Mesothelial cell of epicardium (in vitro differentiated cells): ENCODE results near the gene KPNB1. TPM values are rescaled to one million over a fixed set of nuclear protein-coding genes. Genes with fewer than 3 reads are reported as not detected.

Experiments
- DNase-seq, 2 experiments: peaks; one replicate each; pipeline ENCODE4 v3.0.0; 2021; ENCODE audit warnings: low spot score in 2 of 2; ENCODE audit not compliant: unreplicated experiment in 2 of 2
- H3K27ac Mint-ChIP-seq: 2 replicates; pipeline ENCODE4 v1.8.0; 2021; ENCODE audit warnings: mixed read lengths
- H3K27me3 Mint-ChIP-seq: 2 replicates; pipeline ENCODE4 v1.8.0; 2021; ENCODE audit warnings: low read depth, mixed read lengths
- H3K36me3 Mint-ChIP-seq: 2 replicates; pipeline ENCODE4 v1.8.0; 2021; ENCODE audit warnings: mixed read lengths
- H3K4me1 Mint-ChIP-seq: 2 replicates; pipeline ENCODE4 v1.8.0; 2021; ENCODE audit warnings: mixed read lengths
- H3K4me3 Mint-ChIP-seq: 2 replicates; pipeline ENCODE4 v1.8.0; 2021; ENCODE audit warnings: mild to moderate bottlenecking, moderate library complexity, mixed read lengths
- H3K9me3 Mint-ChIP-seq: 2 replicates; pipeline ENCODE4 v1.8.0; 2021; ENCODE audit warnings: mixed read lengths
- total RNA-seq: library from RNA; stranded (reverse); gene quantifications from 3 replicates; pipeline ENCODE4 v1.2.1, GENCODE V29; 2021
- TF ChIP-seq, protein P1 (sequence below): fragments of 200-600 bp; sonication (generic); IDR thresholded peaks from one replicate; pipeline ENCODE4 v1.5.0; 2021; ENCODE audit warnings: antibody characterized with exemption; ENCODE audit not compliant: unreplicated experiment

KPNB1 gene
- total RNA-seq, 1 donor from 2014 or later, result 302 TPM

DNA sequence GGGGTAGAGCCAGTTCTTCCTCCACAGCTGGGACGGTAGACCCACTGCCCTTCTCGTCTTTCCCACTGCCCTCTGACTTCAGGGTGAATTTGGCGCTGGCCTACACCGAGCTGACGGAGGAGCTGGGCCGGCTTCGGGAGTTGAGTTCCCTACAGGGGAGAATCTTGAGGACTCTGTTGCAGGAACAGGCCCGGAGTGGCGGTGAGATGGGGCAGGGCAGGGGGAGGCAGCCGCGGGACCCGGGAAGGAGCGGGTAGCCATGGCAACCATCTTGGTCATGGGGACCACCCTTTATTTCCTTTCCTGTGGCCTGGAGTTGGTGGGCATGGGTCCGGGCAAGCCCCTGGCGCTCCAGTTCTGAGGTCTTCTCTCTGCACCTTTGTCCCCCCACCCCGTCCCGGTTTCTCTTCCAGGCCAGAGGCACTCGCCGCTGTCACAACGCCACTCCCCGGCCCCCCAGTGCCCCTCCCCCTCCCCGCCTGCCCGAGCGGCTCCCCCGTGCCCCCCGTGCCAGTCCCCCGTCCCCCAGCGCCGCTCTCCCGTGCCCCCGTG is 58.7 kb downstream of the KPNB1 start:
- H3K9me3 Mint-ChIP-seq, result no peaks in the 10 kb centered on the region
- TF ChIP-seq, protein P1, sequence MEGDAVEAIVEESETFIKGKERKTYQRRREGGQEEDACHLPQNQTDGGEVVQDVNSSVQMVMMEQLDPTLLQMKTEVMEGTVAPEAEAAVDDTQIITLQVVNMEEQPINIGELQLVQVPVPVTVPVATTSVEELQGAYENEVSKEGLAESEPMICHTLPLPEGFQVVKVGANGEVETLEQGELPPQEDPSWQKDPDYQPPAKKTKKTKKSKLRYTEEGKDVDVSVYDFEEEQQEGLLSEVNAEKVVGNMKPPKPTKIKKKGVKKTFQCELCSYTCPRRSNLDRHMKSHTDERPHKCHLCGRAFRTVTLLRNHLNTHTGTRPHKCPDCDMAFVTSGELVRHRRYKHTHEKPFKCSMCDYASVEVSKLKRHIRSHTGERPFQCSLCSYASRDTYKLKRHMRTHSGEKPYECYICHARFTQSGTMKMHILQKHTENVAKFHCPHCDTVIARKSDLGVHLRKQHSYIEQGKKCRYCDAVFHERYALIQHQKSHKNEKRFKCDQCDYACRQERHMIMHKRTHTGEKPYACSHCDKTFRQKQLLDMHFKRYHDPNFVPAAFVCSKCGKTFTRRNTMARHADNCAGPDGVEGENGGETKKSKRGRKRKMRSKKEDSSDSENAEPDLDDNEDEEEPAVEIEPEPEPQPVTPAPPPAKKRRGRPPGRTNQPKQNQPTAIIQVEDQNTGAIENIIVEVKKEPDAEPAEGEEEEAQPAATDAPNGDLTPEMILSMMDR, result no peak
- no peak for DNase-seq
- no peak overlapping the region for H3K27ac Mint-ChIP-seq
- H3K4me1 Mint-ChIP-seq, result no peaks in the 10 kb centered on the region
- peaks cover 29% of the 10 kb centered on the region for H3K27me3 Mint-ChIP-seq
- no peak overlapping the region for H3K4me3 Mint-ChIP-seq
- peaks cover 19% of the 10 kb centered on the region for H3K36me3 Mint-ChIP-seq

- DNase-seq, result no peak
- peaks cover 35% of the 10 kb centered on the region for H3K27me3 Mint-ChIP-seq
- peaks cover 19% of the 10 kb centered on the region for H3K36me3 Mint-ChIP-seq
- H3K4me3 Mint-ChIP-seq, result no peak overlapping the region
- H3K4me1 Mint-ChIP-seq, result no peaks in the 10 kb centered on the region
- TF ChIP-seq, protein P1, result no peak
- no peaks in the 10 kb centered on the region for H3K9me3 Mint-ChIP-seq
- no peak overlapping the region for H3K27ac Mint-ChIP-seq
Observed at GRCh38 chr17:47708864-47709541, 59.3 kb downstream of the KPNB1 start.

- Mint-ChIP-seq H3K27ac (no peak overlapping the region), H3K9me3 (no peaks in the 10 kb centered on the region), H3K4me3 (no peak overlapping the region), H3K36me3 (peaks cover 19% of the 10 kb centered on the region), H3K27me3 (peaks cover 40% of the 10 kb centered on the region), H3K4me1 (no peaks in the 10 kb centered on the region)
- DNase-seq, result no peak
- TF ChIP-seq, protein P1, result no peak
Observed at GRCh38 chr17:47709594-47709993, 59.9 kb downstream of the KPNB1 start.

GRCh38 chr17:47711366-47712099 is 61.8 kb downstream of the KPNB1 start:
- TF ChIP-seq, protein P1, result no peak
- Mint-ChIP-seq H3K27me3 (peaks cover 53% of the 10 kb centered on the region), H3K36me3 (peaks cover 15% of the 10 kb centered on the region), H3K9me3 (no peaks in the 10 kb centered on the region), H3K4me1 (no peaks in the 10 kb centered on the region), H3K27ac (no peak overlapping the region), H3K4me3 (no peak overlapping the region)
- DNase-seq, result no peak

GRCh38 chr17:47712330-47713023 is 62.8 kb downstream of the KPNB1 start:
- H3K27ac Mint-ChIP-seq, result no peak overlapping the region
- TF ChIP-seq, protein P1, result no peak
- peaks cover 58% of the 10 kb centered on the region for H3K27me3 Mint-ChIP-seq
- peaks cover 15% of the 10 kb centered on the region for H3K36me3 Mint-ChIP-seq
- no peaks in the 10 kb centered on the region for H3K4me1 Mint-ChIP-seq
- H3K9me3 Mint-ChIP-seq, result no peaks in the 10 kb centered on the region
- no peak overlapping the region for H3K4me3 Mint-ChIP-seq
- DNase-seq, result no peak
